B cell (primary cell): ENCODE measurements around the gene KIF2A. TPM values are rescaled to one million over a fixed set of nuclear protein-coding genes. Genes with fewer than 3 reads are reported as not detected.

Experiments used
- ATAC-seq: fragments of 200-7000 bp; cut with Tn5 transposase; one replicate; pipeline ENCODE4 v1.10.0; 2021; ENCODE audit warnings: low read depth, mild to moderate bottlenecking, moderate number of reproducible peaks, moderate library complexity
- CTCF ChIA-PET: fragments of 350-600 bp; sonication (Branson Sonifier 250); formaldehyde crosslinking; loops from one replicate; lab custom pipeline; 2021; ENCODE audit warnings: antibody characterized with exemption, inconsistent platforms; lab: Charles Lee
- POLR2A ChIA-PET: fragments of 350-600 bp; sonication (Branson Sonifier 250); formaldehyde crosslinking; loops from one replicate; lab custom pipeline; 2021; ENCODE audit warnings: antibody characterized with exemption; lab: Charles Lee
- DNase-seq: peaks from one replicate; pipeline ENCODE4 v3.0.0; 2013
- H2AFZ ChIP-seq: 2 replicates; pipeline ENCODE4 v1.6.1; 2012; ENCODE audit warnings: mild to moderate bottlenecking, low read depth, low read length; ENCODE audit not compliant: insufficient read depth, poor library complexity, severe bottlenecking
- H3K27ac ChIP-seq, 2 donors: 1 replicate in 1 of 2; 2 replicates in 1 of 2; pipeline ENCODE4 v1.5.1; 2012 to 2013; ENCODE audit warnings: low read length in 2 of 2, mild to moderate bottlenecking in 2 of 2, moderate library complexity in 1 of 2
- H3K27me3 ChIP-seq, 4 experiments: fragments of 200-600 bp in 1 of 4; sonication (generic) in 1 of 4; replicated peaks in 1 of 4; 1 replicate in 2 of 4; 2 replicates in 2 of 4; pipeline versions ENCODE4 v1.6.1 to v1.7.0; 2013 to 2016; ENCODE audit warnings: low read length in 3 of 4, mild to moderate bottlenecking in 2 of 4, mixed read lengths in 1 of 4, moderate library complexity in 1 of 4; ENCODE audit not compliant: insufficient read depth in 4 of 4, control insufficient read depth in 3 of 4; ENCODE audit errors: control extremely low read depth in 1 of 4
- H3K36me3 ChIP-seq, 2 experiments: replicated peaks in 1 of 2; 1 replicate in 1 of 2; 2 replicates in 1 of 2; pipeline versions ENCODE4 v1.6.1 to v1.7.1; 2013; ENCODE audit warnings: low read length in 1 of 2; ENCODE audit not compliant: insufficient read depth in 2 of 2, control insufficient read depth in 1 of 2; ENCODE audit errors: control extremely low read depth in 1 of 2, extremely low read depth in 1 of 2
- H3K4me1 ChIP-seq, 2 donors: fragments of 200-600 bp in 1 of 2; sonication (generic) in 1 of 2; 1 replicate in 1 of 2; 2 replicates in 1 of 2; pipeline versions ENCODE4 v1.5.1 to v1.6.1; 2013 to 2017; ENCODE audit warnings: low read length in 2 of 2; ENCODE audit not compliant: control insufficient read depth in 2 of 2, insufficient read depth in 2 of 2
- H3K4me2 ChIP-seq: replicated peaks from 2 replicates; pipeline ENCODE3; 2012; ENCODE audit warnings: mild to moderate bottlenecking, low read depth, low read length; ENCODE audit not compliant: poor library complexity, severe bottlenecking
- H3K4me3 ChIP-seq, 5 experiments: fragments of 200-600 bp in 1 of 5; sonication (generic) in 1 of 5; 1 replicate in 3 of 5; 2 replicates in 2 of 5; pipeline versions ENCODE4 v1.5.1 to v1.7.0; 2011 to 2016; ENCODE audit warnings: low read length in 4 of 5, mild to moderate bottlenecking in 4 of 5, low read depth in 2 of 5, control low read depth in 1 of 5, moderate library complexity in 1 of 5; ENCODE audit not compliant: insufficient read depth in 1 of 5; ENCODE audit errors: control extremely low read depth in 1 of 5, extremely low read depth in 1 of 5
- H3K79me2 ChIP-seq: fragments of 200-600 bp; sonication (generic); one replicate; pipeline ENCODE4 v1.6.0; 2016; ENCODE audit warnings: low read length; ENCODE audit not compliant: control insufficient read depth, insufficient read depth
- H3K9ac ChIP-seq: fragments of 200-600 bp; sonication (generic); 2 replicates; pipeline ENCODE4 v1.6.1; 2017; ENCODE audit warnings: mild to moderate bottlenecking, low read length, moderate library complexity
- H3K9me3 ChIP-seq, 3 donors: one replicate each; pipeline versions ENCODE4 v1.6.1 to v1.7.1; 2013; ENCODE audit warnings: low read length in 2 of 3; ENCODE audit not compliant: control insufficient read depth in 2 of 3, insufficient read depth in 1 of 3; ENCODE audit errors: control extremely low read depth in 1 of 3
- H4K20me1 ChIP-seq: 2 replicates; pipeline ENCODE4 v1.6.0; 2012; ENCODE audit warnings: mild to moderate bottlenecking, low read length; ENCODE audit not compliant: insufficient read depth, control insufficient read depth, poor library complexity, severe bottlenecking
- H3K27ac Mint-ChIP-seq: one replicate; pipeline ENCODE4 v1.8.0; 2021; ENCODE audit warnings: mixed read lengths
- H3K27me3 Mint-ChIP-seq: one replicate; pipeline ENCODE4 v1.8.0; 2021; ENCODE audit warnings: mixed read lengths
- H3K4me1 Mint-ChIP-seq: one replicate; pipeline ENCODE4 v1.8.0; 2021; ENCODE audit warnings: mixed read lengths
- H3K4me3 Mint-ChIP-seq: one replicate; pipeline ENCODE4 v1.8.0; 2021; ENCODE audit warnings: mixed read lengths
- H3K9me3 Mint-ChIP-seq: one replicate; pipeline ENCODE4 v1.8.0; 2022; ENCODE audit warnings: mixed read lengths; ENCODE audit not compliant: insufficient read depth
- CTCF ChIP-seq: fragments of 200-600 bp; IDR thresholded peaks from one replicate; pipeline ENCODE4 v1.8.0; 2022; ENCODE audit warnings: antibody characterized with exemption, mild to moderate bottlenecking
- EZH2 ChIP-seq: IDR thresholded peaks from 2 replicates; pipeline ENCODE4 v1.6.1; 2012; ENCODE audit warnings: borderline replicate concordance, low read depth, mild to moderate bottlenecking, moderate library complexity, low read length; ENCODE audit not compliant: insufficient read depth, poor library complexity, severe bottlenecking
- WGBS: methylation state at CpG from one replicate; pipeline ENCODE4 v1.1.5; 2013; ENCODE audit warnings: missing lambda C conversion rate; ENCODE audit not compliant: insufficient coverage; 5-methylcytosine and 5-hydroxymethylcytosine counted together
- intact Hi-C: fragments of 100-400 bp; cut with micrococcal nuclease; formaldehyde crosslinking; loops from one replicate; pipeline ENCODE4 v1.10.0; 2022
- polyA plus RNA-seq: library from polyadenylated mRNA; depleted of rRNA; stranded (reverse); fragments of >200 nt; gene quantifications from 2 replicates; pipeline ENCODE4 v1.2.3, GENCODE V29; 2012
- total RNA-seq, 2 donors: library from RNA; stranded (reverse); fragments of 120-200 nt in 1 of 2; gene quantifications; 1 replicate in 1 of 2; 2 replicates in 1 of 2; pipeline versions ENCODE4 v1.2.3 to v1.2.4, GENCODE V29; 2013 to 2022

Gene KIF2A
- total and polyA plus RNA-seq, 2 donors (not counting 1 experiment from before 2014, with no cell fraction given) = 12.9 to 59.0 TPM

GRCh38 chr5:62299101-62299500 lies 6.9 kb upstream of the KIF2A start:
- no peak overlapping the region for H3K4me3 Mint-ChIP-seq
- intact Hi-C loops = no loop called here

GRCh38 chr5:62299600-62299999 lies 6.4 kb upstream of the KIF2A start:
- H4K20me1 ChIP-seq = no peaks in the 10 kb centered on the region
- DNase-seq (no peak), ATAC-seq (no peak)
- ChIA-PET CTCF (no interaction called here), POLR2A (no interaction called here)
- TF ChIP-seq CTCF (no peak), EZH2 (no peak)
- Mint-ChIP-seq H3K4me1 (no peaks in the 10 kb centered on the region), H3K9me3 (no peaks in the 10 kb centered on the region), H3K27me3 (peaks cover 3% of the 10 kb centered on the region), H3K27ac (no peak overlapping the region), H3K4me3 (no peak overlapping the region)
- no peak overlapping the region for H2AFZ ChIP-seq
- no peaks in the 10 kb centered on the region for H3K27me3 ChIP-seq
- H3K4me2 ChIP-seq = no peak overlapping the region
- WGBS = no CpG with 5 or more reads among the region's 1 CpG
- H3K4me3 ChIP-seq = no peak overlapping the region
- H3K9me3 ChIP-seq = no peaks in the 10 kb centered on the region
- intact Hi-C loops = no loop called here
- no peaks in the 10 kb centered on the region for H3K4me1 ChIP-seq
- H3K36me3 ChIP-seq = no peaks in the 10 kb centered on the region
- no peaks in the 10 kb centered on the region for H3K79me2 ChIP-seq
- H3K27ac ChIP-seq = no peak overlapping the region
- H3K9ac ChIP-seq = no peak overlapping the region

More at GRCh38 chr5:62299101-62299500, 6.9 kb upstream of the KIF2A start:
- H3K27ac Mint-ChIP-seq = no peak overlapping the region
- no peaks in the 10 kb centered on the region for H3K9me3 Mint-ChIP-seq
- H3K4me1 ChIP-seq = no peaks in the 10 kb centered on the region
- no peaks in the 10 kb centered on the region for H3K27me3 ChIP-seq
- no peak overlapping the region for H2AFZ ChIP-seq
- H3K4me3 ChIP-seq = no peak overlapping the region
- no peak overlapping the region for H3K9ac ChIP-seq
- H4K20me1 ChIP-seq = no peaks in the 10 kb centered on the region
- H3K27me3 Mint-ChIP-seq = peaks cover 3% of the 10 kb centered on the region
- ATAC-seq (no peak), DNase-seq (no peak)
- ChIA-PET POLR2A (no interaction called here), CTCF (no interaction called here)
- no peaks in the 10 kb centered on the region for H3K79me2 ChIP-seq
- TF ChIP-seq EZH2 = no peak
- TF ChIP-seq CTCF = no peak
- H3K9me3 ChIP-seq = no peaks in the 10 kb centered on the region
- no peak overlapping the region for H3K4me2 ChIP-seq
- 83% methylated on average over 3 of the region's 4 CpGs for WGBS
- no peaks in the 10 kb centered on the region for H3K36me3 ChIP-seq
- H3K27ac ChIP-seq = no peak overlapping the region
- H3K4me1 Mint-ChIP-seq = no peaks in the 10 kb centered on the region
